IMR-90 (cell line): ENCODE data around the gene MSH5.

Experiments used
- CTCF ChIP-seq: conservative IDR thresholded peaks from 2 replicates; pipeline ENCODE4 v1.5.1; 2012; ENCODE audit warnings: mild to moderate bottlenecking, low read depth, low read length, improper control_type of control experiment
- MAZ ChIP-seq: IDR thresholded peaks from 2 replicates; pipeline ENCODE4 v1.6.1; 2012; ENCODE audit warnings: low read depth, mild to moderate bottlenecking, low read length, improper control_type of control experiment, moderate library complexity, borderline replicate concordance
- POLR2A ChIP-seq: IDR thresholded peaks from 2 replicates; pipeline ENCODE4 v1.6.1; 2012; ENCODE audit warnings: mild to moderate bottlenecking, low read depth, low read length
- RAD21 ChIP-seq: IDR thresholded peaks from 2 replicates; pipeline ENCODE4 v1.6.1; 2012; ENCODE audit warnings: low read length, improper control_type of control experiment
- RFX5 ChIP-seq: IDR thresholded peaks from 2 replicates; pipeline ENCODE4 v1.8.0; 2012; ENCODE audit warnings: low read depth, mild to moderate bottlenecking, low read length, moderate library complexity

DNA sequence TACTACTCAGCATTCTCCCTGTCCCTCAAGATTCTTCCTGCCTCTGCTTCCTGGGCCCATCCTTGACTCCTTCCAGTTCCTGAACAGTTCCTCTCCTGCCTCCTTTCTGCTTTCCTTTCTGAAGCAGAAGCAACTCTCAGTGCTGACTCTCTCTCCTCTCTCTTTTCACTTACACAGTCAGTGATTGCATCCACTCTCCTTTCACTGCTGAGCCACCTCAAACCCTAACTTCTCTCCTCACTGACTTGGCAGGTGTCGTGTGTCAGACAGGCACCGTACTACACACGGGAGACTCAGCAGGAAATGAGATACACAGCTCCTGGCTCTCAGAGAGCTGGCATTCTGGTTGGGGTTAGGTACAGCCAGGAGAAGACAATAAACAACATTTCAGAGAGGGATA, 42.2 kb upstream of the MSH5 start:
- TF ChIP-seq RFX5 (no peak), POLR2A (no peak), CTCF (no peak), RAD21 (no peak), MAZ (no peak)
